Stimulated activated naive CD8-positive, alpha-beta T cell treated with anti-CD3 and anti-CD28 coated beads, Interleukin-15, Interleukin-2, amounts not matched to agents 100 ng/mL and 50 ng/mL, for 24 hours (primary cell): ENCODE data around the gene MYL7.
"Not testable (repeated sequence)": the region's sequence is repeated elsewhere in the genome, so short reads cannot be mapped to it uniquely, and the experiment has no call there.

ENCODE experiments used
- H3K27ac Mint-ChIP-seq: one replicate; pipeline ENCODE4 v1.8.0; 2021; ENCODE audit warnings: mild to moderate bottlenecking, mixed read lengths
- H3K27me3 Mint-ChIP-seq: one replicate; pipeline ENCODE4 v1.8.0; 2021; ENCODE audit warnings: mixed read lengths
- H3K36me3 Mint-ChIP-seq: one replicate; pipeline ENCODE4 v1.8.0; 2021; ENCODE audit warnings: low read depth, mixed read lengths
- H3K4me1 Mint-ChIP-seq: one replicate; pipeline ENCODE4 v1.8.0; 2021; ENCODE audit warnings: low read depth, mixed read lengths
- H3K4me3 Mint-ChIP-seq: one replicate; pipeline ENCODE4 v1.8.0; 2021; ENCODE audit warnings: mild to moderate bottlenecking, mixed read lengths
- H3K9me3 Mint-ChIP-seq: one replicate; pipeline ENCODE4 v1.8.0; 2021; ENCODE audit warnings: mixed read lengths

The MYL7 gene

GRCh38 chr7:44176486-44176885, 35.4 kb upstream of the MYL7 start:
- Mint-ChIP-seq H3K27me3 (peaks cover 8% of the 10 kb centered on the region), H3K9me3 (no peaks in the 10 kb centered on the region), H3K4me1 (no peaks in the 10 kb centered on the region), H3K36me3 (no peaks in the 10 kb centered on the region), H3K4me3 (no peak overlapping the region), H3K27ac (no peak overlapping the region)

- Mint-ChIP-seq H3K27me3 (peaks cover 8% of the 10 kb centered on the region), H3K4me1 (no peaks in the 10 kb centered on the region), H3K27ac (no peak overlapping the region), H3K36me3 (no peaks in the 10 kb centered on the region), H3K4me3 (no peak overlapping the region), H3K9me3 (no peaks in the 10 kb centered on the region)
Measured at GRCh38 chr7:44175730-44176129, 34.6 kb upstream of the MYL7 start.

- H3K36me3 Mint-ChIP-seq, H3K27me3 Mint-ChIP-seq, H3K27ac Mint-ChIP-seq, H3K4me3 Mint-ChIP-seq, H3K9me3 Mint-ChIP-seq, H3K4me1 Mint-ChIP-seq: not testable (repeated sequence)
Measured at GRCh38 chr7:44174694-44174948, 33.5 kb upstream of the MYL7 start.

GRCh38 chr7:44173911-44174693, 33.0 kb upstream of the MYL7 start:
- H3K27ac Mint-ChIP-seq: no peak overlapping the region
- H3K9me3 Mint-ChIP-seq: no peaks in the 10 kb centered on the region
- H3K27me3 Mint-ChIP-seq: peaks cover 8% of the 10 kb centered on the region
- H3K4me1 Mint-ChIP-seq: no peaks in the 10 kb centered on the region
- H3K36me3 Mint-ChIP-seq: no peaks in the 10 kb centered on the region
- no peak overlapping the region for H3K4me3 Mint-ChIP-seq

GRCh38 chr7:44172803-44173424, 31.8 kb upstream of the MYL7 start:
- H3K9me3 Mint-ChIP-seq: no peaks in the 10 kb centered on the region
- no peaks in the 10 kb centered on the region for H3K36me3 Mint-ChIP-seq
- H3K27ac Mint-ChIP-seq: no peak overlapping the region
- H3K27me3 Mint-ChIP-seq: peaks cover 8% of the 10 kb centered on the region
- H3K4me3 Mint-ChIP-seq: no peak overlapping the region
- peaks cover under 1% of the 10 kb centered on the region for H3K4me1 Mint-ChIP-seq

- Mint-ChIP-seq H3K27ac (no peak overlapping the region), H3K4me1 (peaks cover 7% of the 10 kb centered on the region), H3K27me3 (peaks cover 8% of the 10 kb centered on the region), H3K9me3 (no peaks in the 10 kb centered on the region), H3K36me3 (no peaks in the 10 kb centered on the region), H3K4me3 (no peak overlapping the region)
Measured at GRCh38 chr7:44172352-44172751, 31.2 kb upstream of the MYL7 start.

GRCh38 chr7:44171901-44172300, 30.8 kb upstream of the MYL7 start:
- H3K36me3 Mint-ChIP-seq, H3K9me3 Mint-ChIP-seq, H3K27me3 Mint-ChIP-seq, H3K4me1 Mint-ChIP-seq, H3K27ac Mint-ChIP-seq, H3K4me3 Mint-ChIP-seq: not testable (repeated sequence)

- Mint-ChIP-seq H3K4me3 (no peak overlapping the region), H3K27me3 (no peaks in the 10 kb centered on the region), H3K4me1 (peaks cover 7% of the 10 kb centered on the region), H3K36me3 (no peaks in the 10 kb centered on the region), H3K9me3 (no peaks in the 10 kb centered on the region), H3K27ac (peak overlapping the region; percentile 49)
Measured at GRCh38 chr7:44167920-44168319, 26.8 kb upstream of the MYL7 start.

- Mint-ChIP-seq H3K4me1 (peaks cover 7% of the 10 kb centered on the region), H3K36me3 (no peaks in the 10 kb centered on the region), H3K4me3 (no peak overlapping the region), H3K27me3 (no peaks in the 10 kb centered on the region), H3K9me3 (no peaks in the 10 kb centered on the region), H3K27ac (no peak overlapping the region)
Measured at GRCh38 chr7:44163591-44163990, 22.5 kb upstream of the MYL7 start.

GRCh38 chr7:44162785-44163395, 21.8 kb upstream of the MYL7 start:
- Mint-ChIP-seq H3K27me3 (no peaks in the 10 kb centered on the region), H3K36me3 (no peaks in the 10 kb centered on the region), H3K9me3 (no peaks in the 10 kb centered on the region), H3K4me3 (no peak overlapping the region), H3K4me1 (peaks cover 6% of the 10 kb centered on the region), H3K27ac (no peak overlapping the region)

GRCh38 chr7:44162179-44162578, 21.0 kb upstream of the MYL7 start:
- no peak overlapping the region for H3K27ac Mint-ChIP-seq
- no peak overlapping the region for H3K4me3 Mint-ChIP-seq
- no peaks in the 10 kb centered on the region for H3K9me3 Mint-ChIP-seq
- H3K4me1 Mint-ChIP-seq: no peaks in the 10 kb centered on the region
- H3K36me3 Mint-ChIP-seq: no peaks in the 10 kb centered on the region
- no peaks in the 10 kb centered on the region for H3K27me3 Mint-ChIP-seq

- H3K27ac Mint-ChIP-seq: no peak overlapping the region
- no peak overlapping the region for H3K4me3 Mint-ChIP-seq
- no peaks in the 10 kb centered on the region for H3K4me1 Mint-ChIP-seq
- H3K36me3 Mint-ChIP-seq: no peaks in the 10 kb centered on the region
- H3K9me3 Mint-ChIP-seq: no peaks in the 10 kb centered on the region
- H3K27me3 Mint-ChIP-seq: no peaks in the 10 kb centered on the region
Measured at GRCh38 chr7:44161371-44161770, 20.2 kb upstream of the MYL7 start.

- Mint-ChIP-seq H3K27ac (no peak overlapping the region), H3K36me3 (no peaks in the 10 kb centered on the region), H3K9me3 (no peaks in the 10 kb centered on the region), H3K4me1 (no peaks in the 10 kb centered on the region), H3K27me3 (no peaks in the 10 kb centered on the region), H3K4me3 (no peak overlapping the region)
Measured at GRCh38 chr7:44159824-44160630, 18.9 kb upstream of the MYL7 start.

- H3K4me3 Mint-ChIP-seq: no peak overlapping the region
- H3K27ac Mint-ChIP-seq: no peak overlapping the region
- H3K4me1 Mint-ChIP-seq: no peaks in the 10 kb centered on the region
- H3K27me3 Mint-ChIP-seq: no peaks in the 10 kb centered on the region
- H3K9me3 Mint-ChIP-seq: no peaks in the 10 kb centered on the region
- no peaks in the 10 kb centered on the region for H3K36me3 Mint-ChIP-seq
Measured at GRCh38 chr7:44158873-44159631, 17.9 kb upstream of the MYL7 start.
